Cortex of kidney (tissue), 1 donor: ENCODE results near the gene GLYATL3.

Experiments used
- DNase-seq: peaks from one replicate; lab custom pipeline; 2025; lab: John Stamatoyannopoulos, UW

GLYATL3 gene

DNA sequence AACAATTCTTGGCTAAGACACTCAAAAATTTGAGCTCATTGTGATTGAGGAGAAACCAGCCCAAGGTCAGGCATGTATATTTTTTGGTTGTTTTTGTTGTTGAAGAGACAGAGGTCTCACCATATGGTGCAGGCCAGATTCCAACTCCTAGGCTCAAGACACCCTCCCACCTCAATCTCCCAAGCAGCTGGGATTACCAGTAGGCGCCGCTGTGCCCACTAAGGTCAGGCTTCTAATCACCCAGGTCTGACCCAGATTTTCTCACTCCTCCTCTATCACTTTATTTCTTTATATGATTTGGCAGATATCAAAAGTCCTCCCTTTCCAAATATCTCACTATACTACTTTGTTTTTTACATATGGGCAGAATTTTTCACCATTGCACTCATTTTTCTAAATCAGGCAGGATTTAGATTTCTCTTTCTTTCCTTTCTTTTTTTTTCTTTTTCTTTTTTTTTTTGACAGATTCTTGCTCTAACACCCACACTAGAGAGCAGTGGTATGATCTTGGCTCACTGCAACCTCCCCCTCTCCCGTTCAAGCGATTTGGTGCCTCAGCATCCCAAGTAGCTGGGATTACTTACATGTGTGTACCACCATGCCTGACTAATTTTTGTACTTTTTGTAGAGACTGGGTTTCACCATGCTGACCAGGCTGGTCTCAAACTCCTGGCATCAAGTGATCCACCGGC is 49.0 kb downstream of the GLYATL3 start:
- DNase-seq: no peak

DNA sequence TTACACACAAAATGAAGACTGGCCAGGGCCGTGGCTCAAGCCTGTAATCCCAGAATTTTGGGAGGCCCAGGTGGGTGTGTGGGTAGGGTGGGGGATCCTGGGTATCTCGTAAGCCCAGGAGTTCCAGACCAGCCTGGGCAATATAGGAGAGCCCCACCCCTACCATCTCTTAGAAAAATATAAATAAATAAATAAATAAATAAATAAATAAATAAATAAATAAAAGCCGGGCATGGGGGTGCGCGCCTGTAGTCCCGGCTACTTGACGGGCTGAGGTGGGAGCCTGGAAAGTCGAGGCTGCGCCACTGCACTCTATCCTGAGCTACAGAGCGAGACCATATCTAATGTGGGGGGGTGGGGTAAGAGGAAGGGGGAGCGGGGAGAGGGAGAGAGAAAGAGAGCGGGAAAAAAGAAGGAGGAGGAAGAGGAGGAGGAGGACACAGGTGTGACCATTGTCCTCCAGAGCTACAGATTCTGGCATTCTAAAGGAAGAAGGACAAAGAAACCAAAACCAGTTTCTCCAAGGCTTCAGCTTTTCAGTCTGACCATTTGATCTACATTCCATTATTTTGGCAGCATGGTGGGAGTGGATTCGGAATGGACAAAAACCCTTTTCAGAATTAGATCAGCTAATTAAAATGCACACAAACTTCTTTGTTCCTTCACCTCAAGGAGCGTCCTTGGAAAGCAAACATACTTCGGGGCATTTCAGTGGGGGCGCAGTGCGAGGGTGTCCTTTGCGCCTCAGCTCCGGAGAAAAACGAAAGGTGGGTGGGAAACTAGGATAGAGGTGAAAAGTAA is 50.2 kb downstream of the GLYATL3 start:
- DNase-seq: no peak

DNA sequence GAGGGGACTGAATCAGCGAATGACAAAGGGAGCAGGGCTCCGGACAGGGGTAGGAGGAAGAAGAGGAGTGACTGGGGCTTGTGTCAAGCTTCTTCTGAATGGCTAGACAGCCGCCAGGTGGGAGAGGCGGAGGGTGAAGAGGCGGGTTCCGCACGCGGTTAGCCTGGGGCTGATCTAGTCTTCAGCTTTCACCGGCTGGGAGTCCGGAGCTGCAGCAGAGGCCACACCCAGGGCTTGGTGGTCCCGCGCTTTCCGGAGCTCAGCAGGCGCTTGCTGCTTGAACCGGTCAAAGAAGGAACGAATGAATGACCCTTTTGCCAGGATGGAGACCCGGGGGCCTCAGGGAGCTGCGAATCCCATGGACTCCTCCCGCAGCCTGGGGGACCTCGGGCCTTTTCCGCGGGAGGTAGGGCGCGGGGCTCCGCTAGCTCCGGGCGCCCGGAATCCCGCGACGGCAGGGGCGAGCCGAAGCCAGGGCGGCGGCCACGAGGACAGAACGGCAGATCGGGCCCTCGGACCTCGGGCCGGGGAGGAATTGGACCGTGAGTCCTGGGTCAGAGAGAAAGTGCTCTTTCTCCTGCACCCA is 50.9 kb downstream of the GLYATL3 start, which contains the start of gene C6orf141:
TSS of gene C6orf141 (plus strand) at position 177 of the 586 bp plus-strand sequence. CDS start at position 302, 125 bp downstream.
- DNase-seq: no peak

DNA sequence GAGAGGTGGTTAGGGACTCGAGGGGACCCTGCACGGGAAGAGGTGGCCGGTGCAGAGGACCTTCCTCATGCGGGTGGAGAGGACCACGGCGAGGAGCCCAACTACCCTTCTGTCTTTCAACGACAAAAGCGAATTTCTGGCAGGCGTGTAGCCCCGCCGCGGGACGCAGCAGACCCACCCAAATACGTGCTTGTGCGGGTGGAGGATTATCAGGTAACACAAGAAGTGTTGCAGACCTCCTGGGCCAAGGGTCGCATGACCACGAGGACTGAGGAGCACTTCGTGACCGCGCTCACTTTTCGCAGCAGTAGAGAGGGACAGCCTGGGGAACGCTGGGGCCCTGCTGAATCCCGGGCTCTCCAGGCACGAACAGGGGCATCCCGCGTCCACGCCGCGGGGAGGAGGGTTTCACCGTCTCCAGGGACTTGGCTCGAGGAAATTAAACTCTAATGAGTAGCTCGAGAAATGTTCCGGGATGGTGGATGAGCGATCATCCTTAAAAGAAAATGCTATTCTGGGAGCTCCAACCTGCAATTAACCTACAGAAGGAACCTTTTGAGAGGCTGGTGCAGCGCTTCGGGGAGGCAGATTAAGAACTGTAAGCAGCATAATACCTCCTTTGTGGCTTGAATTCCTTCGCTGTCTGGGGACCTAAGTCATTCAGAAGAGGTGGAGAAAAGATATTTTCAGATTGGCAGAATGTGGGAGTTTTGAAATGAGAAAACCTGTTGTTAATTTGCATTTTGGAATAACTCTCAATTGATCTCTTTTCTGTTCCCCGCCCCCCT is 51.5 kb downstream of the GLYATL3 start:
- no peak for DNase-seq

DNA sequence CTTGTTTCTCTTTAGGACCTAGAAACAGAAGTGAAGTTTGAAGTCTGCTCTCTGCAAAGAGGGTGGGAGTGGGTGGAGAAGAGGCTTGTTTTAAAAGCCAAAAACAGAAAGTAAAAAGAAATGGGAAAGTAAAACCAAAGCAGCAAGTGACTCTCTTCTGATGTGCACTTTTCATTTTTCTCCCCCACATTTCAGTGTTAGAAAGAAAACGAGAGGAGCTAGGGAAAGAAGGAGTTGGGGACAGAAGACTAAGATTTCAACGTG is 52.1 kb downstream of the GLYATL3 start:
- no peak for DNase-seq

DNA sequence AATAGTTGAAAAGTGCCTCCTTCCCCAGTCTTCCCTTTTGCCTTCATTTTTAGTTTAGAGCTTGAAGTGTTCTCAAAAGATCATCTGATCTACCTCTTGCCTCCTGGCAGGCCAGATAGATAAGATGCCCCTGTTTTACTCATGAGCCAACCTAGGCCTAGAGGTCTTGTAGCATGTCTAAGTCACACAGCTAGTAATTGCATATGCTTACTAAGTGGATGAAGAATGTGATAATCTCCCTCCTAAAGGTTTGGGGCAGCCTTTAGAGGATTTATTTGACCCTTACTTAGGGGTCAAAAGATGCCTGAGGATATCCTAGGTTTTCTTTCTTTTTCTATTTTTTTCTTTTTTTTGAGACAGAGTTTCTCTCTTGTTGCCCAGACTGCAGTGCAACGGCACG is 52.9 kb downstream of the GLYATL3 start:
- no peak for DNase-seq

DNA sequence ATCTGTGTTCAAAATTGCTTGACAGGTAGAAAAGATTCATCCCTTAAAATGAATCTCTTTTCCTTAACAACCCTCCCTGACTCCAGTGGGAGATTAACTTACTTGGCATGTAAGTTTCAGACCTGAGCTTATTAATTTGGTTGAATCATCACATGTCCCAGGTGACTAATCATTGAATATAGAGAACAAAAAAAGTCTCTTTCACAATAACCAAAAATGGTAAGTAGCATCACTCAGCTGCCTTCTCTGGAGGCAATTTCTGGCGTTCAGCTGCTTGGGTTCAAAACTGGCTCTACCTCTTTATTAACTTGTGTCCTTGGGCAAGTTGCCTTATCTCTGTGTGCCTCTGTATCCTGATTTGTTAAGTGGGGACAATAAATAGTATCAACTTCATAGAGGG is 53.7 kb downstream of the GLYATL3 start:
- DNase-seq: no peak

DNA sequence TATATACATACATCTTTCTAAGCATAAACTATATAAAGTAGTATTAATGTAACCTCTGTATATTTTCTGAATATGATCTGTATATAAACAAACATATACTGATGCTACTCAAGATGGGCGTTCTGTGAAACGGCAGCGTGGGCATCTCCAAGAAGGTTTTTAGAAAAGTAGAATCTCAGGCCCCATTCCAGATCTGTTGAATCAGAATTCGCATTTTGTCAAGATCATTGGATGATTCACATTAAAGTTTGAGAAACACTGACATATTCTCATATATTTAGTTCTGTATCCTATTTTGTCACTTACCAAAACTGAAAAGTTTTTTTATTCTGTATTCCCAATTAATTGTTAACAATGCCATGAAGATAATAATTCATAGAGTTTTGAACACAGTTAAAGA is 56.2 kb downstream of the GLYATL3 start:
- no peak for DNase-seq

DNA sequence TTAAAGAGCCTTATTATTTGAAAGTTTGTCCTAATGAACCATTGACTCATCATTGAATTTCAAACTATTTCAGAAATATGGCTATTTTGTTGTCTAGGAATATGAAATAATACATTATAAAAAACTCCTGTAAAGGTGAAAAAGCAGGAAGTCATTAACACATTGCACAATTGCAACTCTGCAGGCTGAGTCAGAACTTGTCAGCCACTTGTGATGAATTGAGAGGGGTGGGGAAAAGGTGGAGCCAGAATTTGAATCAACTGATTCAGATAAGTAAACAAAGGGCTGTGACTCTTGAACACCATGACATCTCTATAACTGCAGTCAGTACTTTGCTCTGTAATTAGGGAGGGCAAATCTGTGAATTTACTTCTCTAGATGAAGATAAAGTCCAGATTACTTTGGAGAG is 56.7 kb downstream of the GLYATL3 start:
- DNase-seq: no peak

DNA sequence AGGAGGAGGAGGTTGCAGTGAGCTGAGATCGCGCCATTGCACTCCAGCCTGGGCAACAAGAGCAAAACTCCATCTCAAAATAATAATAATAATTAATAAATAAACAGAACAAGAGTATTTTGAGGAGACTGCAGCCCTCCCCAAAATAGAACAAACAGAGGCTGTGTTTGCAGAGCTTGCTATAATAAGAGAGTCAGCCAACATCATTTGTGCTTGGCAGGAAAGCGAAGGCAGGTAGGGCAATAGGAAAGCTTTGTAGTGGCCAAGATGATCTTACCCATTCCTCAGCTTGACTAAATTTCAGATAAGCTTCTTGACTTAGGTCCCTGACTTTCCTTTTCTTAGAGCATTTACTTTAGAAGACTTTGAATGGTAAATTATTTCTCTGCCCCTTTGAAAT is 57.5 kb downstream of the GLYATL3 start:
- no peak for DNase-seq

DNA sequence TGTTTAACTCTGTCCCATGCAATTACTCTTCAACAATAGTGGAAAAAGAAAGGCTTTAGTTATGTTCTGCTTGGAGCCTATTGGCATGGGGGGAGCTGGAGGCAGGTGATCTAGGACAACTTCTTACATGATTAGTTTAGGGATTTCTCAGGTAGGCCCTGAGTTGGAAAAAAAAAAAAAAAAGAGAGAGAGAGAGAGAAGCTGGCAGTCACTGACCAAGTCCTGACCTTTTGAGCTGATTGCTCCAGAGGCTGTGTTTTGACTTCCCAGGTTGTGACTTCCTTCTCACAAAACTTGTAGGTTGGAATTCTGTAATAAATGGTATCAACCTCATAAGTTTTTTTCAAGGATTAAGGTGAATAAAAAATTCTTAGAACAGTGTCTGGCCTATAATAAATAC is 58.5 kb downstream of the GLYATL3 start:
- DNase-seq: no peak

DNA sequence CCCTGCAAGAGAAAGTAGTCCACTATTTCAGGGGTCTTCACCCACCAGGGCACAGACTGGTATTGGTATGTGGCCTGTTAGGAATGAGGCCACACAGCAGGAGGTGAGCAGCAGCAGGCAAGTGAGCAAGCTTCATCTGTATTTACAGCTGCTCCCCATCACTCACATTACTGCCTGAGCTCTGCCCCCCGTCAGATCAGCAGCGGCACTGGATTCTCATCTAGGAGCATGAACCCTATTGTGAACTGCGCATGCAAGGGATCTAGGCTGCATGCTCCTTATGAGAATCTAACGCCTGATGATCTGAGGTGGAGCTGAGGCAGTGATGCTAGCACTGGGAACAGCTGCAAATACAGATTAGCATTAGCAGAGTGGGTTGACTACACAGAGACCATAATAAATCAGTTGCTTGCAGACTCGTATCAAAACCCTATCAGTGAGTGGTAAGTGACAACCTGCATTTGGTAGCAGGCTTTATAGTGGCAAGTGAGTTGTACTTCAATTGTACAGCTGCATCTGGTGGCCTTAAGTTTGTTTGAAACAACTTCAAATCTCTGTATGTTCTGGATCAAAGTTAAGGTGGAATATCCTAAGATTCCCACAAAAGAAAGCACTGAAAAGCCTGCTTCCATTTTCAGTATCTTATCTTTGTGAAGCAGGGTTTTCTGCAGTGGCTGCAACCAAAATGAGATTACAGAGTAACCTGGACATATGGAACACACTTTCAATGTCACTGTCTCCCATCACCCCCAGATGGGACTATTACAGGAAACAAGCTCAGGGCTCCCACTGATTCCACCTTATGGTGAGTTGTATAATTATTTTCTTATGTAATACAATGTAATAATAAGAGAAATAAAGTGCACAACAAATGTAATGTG is 63.5 kb downstream of the GLYATL3 start:
- no peak for DNase-seq

DNA sequence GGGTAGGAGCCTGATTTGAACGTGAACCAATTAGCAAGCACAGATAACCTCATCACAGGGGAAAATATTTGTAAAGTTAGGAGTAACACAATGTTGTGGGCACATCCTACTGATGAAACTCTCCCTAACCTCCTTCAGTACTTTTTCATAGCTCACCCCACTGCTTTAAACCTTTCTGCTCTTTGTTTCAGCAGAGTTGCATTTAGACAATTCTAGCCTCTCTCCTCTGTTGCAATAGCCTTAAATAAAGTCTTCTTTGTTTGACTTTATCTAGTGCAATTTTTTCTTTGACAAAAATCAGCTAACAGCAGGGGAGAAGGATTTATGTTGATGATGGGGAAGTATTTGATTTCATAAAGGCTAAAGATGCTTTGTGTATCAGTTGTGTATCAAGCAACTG is 64.8 kb downstream of the GLYATL3 start:
- no peak for DNase-seq

DNA sequence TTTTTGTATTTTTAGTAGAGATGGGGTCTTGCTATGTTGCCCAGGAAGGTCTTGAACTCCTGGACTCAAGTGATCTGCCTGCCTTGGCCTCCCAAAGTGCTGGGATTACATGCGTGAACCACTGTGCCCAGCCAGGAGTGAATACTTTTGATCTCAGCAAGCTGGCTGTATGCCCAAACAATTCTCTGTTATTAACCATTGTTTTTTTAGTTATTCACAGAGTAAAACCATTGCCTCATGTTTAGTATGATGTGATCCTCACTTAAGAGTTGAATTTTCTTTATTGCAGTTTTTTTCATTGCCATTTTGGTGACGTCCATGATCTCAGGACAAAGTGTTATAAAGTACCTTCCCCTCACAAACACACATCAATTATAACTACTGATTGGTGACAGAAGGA is 65.5 kb downstream of the GLYATL3 start:
- no peak for DNase-seq

DNA sequence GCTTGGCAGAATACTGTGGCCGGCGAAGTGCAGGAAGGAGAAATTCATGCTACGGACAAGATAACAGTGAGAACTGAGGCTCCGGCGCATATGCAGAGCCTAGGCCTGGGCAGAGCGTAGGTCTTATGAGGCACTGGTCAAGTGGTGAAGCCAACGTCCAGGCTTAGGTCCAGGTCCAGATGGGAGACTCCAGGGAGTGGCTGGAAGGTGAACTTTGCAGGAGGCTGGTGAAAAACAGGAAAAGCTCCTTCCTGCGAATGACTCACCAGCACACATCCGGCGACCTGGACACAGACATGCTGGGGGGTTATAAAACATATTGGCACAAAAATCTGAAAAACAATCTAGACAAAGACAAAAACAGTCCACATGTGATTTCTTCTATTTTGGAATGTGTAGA is 66.1 kb downstream of the GLYATL3 start:
- DNase-seq: no peak

DNA sequence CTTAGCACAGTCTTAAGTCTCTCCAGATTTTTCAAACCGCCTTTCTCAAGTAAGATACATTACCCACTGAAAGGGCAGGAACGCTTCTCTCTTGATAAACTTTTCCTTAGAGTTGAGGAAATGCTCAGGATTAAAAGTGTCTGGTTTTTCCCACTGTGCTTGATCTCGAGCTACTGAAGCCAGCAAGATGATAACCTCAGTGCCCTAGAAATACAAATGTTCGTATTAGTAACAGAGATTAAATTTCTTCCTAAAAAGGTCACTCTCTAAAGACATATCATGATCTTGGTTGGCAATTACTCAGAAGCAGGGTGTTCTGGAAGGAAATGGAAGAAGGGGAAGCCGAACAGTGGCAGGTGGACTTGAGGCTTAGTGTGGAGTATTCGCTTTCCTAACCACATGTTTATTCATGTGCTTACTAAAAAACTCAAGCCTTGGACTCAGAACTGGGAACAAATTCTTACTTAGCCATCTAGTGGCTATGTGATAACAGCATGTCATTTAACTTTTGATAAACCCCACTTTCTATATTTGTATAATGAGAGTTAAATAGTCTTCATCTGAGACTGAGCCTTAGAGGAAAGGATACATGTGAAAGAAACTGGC is 70.9 kb downstream of the GLYATL3 start:
- no peak for DNase-seq

DNA sequence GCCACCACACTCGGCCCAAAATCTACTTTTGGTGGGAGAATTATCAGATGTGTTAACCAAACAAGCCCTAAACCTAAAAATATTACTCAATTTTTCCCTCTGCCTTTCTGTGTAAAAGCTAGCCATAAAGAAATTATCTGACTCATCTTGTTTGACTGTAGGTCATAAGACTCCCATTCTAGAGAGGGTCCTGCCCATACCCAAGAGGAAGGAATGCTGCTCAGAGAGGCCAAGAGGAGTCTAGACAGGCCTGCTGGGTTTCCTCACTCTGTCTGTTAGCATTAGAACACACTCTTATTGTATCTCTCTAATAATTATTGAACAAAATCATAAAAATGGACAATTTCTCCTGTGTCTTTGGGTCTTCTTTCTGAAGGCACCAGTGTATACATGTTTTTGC is 76.9 kb downstream of the GLYATL3 start:
- DNase-seq: no peak
